HG03378 (cell line): ENCODE results near the gene GLRX2.
"Not testable (repeated sequence)": the region's sequence is repeated elsewhere in the genome, so short reads cannot be mapped to it uniquely, and the experiment has no call there.

Experiments
- ATAC-seq: cut with Tn5 transposase; IDR thresholded peaks from one replicate; pipeline ENCODE4 v1.9.1; 2021; ENCODE audit warnings: mild to moderate bottlenecking, moderate library complexity; ENCODE audit not compliant: unreplicated experiment

Gene GLRX2, protein sequence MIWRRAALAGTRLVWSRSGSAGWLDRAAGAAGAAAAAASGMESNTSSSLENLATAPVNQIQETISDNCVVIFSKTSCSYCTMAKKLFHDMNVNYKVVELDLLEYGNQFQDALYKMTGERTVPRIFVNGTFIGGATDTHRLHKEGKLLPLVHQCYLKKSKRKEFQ

DNA sequence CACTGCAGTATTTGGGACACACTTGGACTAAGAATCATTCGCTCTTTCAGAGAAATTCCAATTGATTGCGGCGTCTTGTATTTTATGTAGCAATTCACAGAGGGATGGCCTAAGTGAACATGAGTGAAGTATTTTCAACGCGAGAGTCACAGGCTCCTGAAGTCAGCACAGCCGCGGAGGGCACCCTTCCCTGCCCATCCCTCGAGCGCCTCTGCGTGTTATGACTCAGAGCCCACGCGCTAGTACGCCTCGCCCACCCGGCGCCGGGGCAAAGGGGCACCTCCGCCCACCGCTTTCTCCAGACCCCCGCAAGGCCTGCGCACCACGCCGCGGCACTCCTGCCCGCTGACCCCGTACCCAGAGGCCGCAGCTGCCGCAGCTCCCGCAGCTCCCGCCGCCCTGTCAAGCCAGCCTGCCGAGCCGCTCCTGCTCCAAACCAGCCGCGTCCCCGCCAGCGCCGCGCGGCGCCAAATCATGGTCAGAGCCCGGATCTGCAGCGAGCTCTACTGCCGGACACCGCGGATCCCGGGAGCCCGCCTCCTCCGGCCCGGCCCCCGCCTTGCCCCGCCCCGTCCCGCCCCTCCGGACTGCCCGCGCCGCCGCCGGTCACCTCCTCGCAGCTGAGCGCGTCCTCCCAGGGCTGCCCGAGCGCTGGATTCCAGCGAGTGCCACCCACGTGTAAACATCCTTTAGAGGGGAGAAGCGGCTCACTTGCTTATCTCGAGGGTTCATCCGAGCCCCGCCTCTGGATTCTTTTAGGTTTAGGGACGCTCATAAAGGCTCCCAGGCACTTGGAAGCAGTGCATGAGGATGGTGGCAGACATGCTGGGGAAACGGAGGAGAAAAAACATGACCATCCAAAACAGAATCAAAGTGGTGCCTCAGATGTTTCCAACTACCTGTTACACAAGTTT, at the start of gene GLRX2:
Gene GLRX2, minus strand, starts transcription at position 508 of the 914 bp plus-strand sequence. Its CDS starts 32 bp downstream, at position 476.
- peak; percentile 80 for ATAC-seq

DNA sequence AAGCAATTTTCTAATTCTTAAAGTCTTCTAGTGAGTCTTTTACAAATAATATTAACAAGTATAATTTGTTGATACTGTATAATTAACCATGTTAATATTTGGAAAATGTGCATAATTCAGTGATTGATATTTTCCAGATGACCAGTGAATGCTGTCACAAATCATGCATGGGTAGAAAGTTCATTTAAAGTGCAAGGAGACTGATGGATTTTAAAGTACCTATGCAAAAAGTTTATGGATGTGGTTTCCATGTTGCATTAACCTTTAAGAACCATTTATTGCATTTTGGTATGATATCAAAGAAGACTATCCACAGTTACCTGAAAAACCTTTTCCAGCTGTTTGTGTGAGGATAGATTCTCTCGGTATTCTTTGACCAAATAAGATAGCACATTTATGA, 39.8 kb upstream of the GLRX2 start:
- no peak for ATAC-seq

DNA sequence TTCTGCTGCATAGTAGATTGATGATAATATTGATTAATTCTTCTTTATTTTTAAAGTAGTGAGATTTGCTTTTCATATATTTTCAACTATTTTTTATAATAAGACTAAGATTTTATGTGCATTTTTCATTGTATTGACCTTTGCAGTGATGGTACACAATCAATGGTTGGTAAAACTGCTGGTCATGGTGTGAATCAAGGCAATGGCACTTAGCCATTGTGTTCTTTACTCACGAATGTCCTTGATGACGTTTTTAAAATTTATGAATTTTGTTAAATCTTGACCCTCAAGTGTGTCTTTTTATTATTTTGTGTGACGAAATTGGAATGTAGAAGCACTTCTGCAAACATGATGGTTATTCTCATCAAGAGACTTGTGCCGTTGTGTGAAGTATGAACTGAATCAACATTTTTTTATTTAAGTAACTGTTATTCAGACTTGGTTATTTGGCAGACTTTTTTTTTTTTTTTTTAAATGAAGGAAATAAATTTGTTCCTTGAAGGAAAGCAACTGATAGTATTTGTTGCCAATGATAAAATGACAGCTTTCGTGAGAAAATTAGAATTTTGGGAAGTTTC, 39.2 kb upstream of the GLRX2 start:
- ATAC-seq: no peak

DNA sequence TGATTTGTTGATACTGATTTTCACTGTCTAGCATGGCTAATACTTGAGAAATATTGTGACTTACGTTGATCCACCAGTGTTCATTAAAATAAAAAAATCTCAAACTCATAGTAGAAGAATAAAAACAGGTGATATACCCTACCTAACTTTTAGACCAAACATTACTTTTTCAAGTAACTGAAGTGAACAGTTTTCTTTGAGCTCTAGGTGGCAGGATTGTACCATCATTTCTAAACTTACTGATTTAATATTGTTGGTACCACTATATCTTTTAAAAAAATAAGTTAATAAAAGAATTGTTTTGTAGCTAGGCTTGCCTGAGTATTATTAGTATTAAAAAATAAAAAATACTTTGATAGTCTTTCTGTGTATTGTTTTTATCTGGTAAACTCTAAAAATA, 38.1 kb upstream of the GLRX2 start:
- no peak for ATAC-seq

DNA sequence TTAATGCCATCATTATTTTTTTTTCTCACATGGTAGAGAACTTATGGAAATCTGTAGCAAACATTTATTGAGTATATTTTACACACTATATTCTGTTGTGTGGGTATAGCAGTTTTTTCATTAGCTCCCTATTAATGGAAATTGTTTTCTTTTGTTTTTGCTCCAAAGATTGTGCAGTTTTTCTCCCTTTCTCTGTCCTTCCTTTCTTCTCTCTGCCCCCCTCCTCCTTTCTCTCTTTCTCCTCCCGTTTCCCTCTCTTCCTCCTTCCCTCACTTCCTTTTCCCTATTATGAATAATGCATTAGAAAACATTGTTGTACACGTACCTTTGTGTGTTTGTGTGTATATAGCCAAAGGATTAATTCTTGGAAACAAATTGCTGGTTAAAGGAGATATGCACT, 37.2 kb upstream of the GLRX2 start:
- ATAC-seq: no peak

DNA sequence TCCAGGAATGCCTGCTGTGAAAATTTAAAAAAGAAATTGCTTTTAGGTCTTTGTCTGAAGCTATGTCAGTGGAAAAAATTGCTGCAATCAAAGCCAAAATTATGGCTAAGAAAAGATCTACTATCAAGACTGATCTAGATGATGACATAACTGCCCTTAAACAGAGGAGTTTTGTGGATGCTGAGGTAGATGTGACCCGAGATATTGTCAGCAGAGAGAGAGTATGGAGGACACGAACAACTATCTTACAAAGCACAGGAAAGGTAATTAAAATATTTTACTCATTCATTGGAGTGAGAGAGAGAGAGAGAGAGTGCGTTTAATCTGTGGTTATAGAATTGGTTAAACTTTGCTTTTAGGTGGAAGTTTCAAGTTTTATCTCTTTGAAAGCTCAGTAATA, 36.6 kb upstream of the GLRX2 start:
- ATAC-seq: no peak

DNA sequence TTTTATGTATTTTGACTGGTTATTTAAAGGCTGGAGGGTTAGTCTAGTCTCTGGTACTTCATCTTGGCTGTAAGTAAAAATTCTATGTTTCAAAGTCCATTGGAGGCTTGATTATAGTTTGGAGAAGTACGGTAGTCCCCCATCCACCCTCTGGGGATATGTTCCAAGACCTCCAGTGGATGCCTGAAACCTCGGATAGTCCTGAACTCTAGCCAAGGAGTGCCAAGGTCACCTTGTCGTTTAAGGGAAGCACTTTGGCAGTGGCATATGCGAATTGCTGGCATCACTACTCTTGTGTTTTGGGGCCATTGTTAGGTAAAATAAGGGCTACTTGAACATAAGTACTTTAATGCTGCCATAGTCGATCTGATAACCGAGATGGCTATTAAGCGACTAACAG, 35.0 kb upstream of the GLRX2 start:
- ATAC-seq: no peak

DNA sequence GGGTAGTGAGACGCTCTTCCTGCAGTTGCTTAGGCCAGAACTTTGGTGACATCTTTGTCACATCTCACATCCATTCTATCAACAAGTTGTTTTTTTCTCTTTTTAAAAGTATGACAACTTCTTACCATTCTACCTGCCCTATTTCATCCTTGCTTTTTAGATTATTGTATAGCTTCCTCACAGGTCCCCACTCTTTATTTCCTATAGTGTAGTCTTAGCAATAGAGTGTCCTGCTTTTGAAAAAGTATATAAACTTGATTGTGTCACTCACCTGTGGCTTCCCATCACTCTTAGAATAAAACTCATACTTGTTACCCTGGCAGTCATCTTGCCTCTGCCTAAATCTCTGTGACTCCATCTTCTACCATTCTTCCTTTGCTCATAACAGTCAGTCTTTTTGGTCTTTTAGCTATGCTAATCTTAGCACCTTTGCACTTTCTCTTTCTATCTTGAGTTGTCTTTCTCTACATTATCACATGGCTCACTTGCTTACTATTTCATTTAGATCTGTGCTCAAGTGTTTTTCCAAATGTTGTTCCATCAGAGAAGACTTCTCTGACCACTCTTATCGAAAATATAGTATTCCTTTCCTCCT, 26.1 kb upstream of the GLRX2 start:
- ATAC-seq: peak; percentile 52

DNA sequence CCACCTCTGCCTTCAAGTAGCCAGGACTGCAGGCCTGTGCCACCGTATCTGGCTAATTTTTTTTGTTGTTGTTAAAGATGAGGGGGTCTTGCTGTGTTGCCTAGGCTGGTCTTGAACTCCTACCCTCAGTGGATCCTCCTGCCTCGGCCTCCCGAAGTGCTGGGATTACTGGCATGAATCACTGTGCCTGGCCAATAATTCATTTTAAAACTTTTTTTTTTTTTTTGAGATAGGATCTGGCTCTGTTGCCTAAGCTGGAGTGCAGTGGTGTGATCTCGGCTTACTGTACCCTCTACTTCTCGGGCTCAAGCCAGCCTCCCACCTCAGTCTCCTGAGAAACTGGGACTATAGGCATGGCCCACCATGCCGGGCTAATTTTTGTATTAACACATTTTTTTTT, 20.2 kb upstream of the GLRX2 start:
- no peak for ATAC-seq

DNA sequence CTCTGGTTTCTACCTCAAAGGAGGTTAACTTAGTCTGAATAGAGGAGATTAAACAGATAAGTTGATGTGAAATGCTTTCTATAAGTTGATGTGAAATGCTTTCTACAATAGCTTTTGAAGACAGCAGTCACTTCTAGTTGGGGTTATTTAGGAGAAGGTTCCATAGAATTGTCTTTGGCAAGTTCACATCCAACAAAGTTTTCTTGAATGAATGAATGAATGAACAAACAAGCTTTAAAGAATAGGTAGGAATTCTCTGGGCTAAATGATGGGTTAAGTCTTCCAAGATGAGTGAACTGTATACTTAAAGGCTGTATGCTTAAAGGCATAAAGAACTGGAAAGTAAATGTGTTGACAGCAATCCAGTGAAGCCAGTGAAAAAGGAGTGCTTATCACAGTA, 18.5 kb upstream of the GLRX2 start:
- ATAC-seq: no peak

DNA sequence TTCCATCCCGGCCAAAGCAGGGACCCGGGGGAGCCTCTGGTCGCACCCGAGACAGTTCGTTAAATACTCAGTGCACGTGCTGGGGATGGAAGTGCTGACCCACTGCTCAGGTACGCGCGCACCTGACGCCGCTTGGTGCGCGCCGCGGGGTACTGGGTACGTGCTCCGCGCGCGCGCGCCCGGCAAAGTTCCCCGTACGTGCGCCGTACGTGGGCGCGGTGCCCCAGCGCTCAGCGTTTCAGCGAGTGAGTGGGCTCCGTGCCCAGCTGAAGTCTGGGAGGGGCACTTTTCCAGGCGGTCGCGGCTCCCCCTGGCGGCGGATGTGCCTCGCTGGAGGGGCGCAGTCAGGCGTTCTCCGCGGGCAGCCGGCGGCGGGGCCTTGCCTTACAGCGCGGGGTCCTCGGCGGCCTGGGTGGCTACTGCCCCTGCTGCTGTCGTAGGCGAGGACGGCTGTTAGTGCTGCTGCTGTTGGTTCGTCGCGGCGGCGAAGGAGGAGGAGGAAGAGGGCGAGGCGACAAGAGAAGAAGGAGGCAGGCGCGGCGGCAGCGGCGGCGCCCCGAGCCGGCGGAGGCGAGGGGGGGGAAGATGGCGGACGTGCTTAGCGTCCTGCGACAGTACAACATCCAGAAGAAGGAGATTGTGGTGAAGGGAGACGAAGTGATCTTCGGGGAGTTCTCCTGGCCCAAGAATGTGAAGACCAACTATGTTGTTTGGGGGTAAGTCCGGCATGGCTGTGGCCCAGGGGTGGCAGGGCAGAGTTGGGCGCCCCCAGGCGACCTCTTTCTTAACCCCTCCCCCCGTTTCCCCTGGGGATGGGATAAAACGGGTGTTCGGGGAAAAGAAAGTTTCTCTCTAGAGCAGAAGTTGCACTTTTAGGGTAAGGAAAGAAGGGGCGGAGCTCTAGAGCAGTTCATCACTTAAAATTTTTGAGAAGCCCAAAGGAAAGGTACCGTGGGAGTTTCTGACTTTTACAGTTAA, 16.7 kb upstream of the GLRX2 start, which contains the start of gene CDC73:
Gene CDC73, plus strand, starts transcription at position 416 of the 978 bp plus-strand sequence. Its CDS starts 170 bp downstream, at position 586.
- peak; percentile 92 for ATAC-seq

DNA sequence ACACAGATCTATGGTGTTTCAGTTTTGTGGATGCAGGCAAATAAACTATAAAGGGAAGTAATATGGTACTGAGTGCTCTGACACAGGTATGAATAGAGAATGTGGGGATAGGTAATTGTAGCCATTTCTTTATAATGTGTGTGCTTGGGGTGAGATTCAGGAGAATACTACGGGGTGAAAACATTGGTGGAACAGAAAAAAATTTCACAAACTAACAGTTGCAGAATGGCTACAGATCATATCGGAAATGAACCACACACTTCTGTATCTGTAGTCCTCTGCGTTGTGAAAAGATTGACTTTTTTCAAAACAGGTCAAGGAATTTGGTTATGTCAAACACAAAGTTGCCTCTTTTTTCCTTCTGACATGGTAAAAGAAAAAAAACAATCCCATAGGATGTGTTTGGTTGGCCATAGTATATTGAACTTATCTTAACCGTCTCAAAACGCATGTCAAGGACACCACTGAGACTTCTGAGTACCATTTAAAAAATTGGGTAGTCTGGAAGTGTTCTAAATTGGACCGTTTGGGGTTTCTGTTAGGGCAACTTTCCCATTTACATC, 15.5 kb upstream of the GLRX2 start:
- ATAC-seq: no peak

DNA sequence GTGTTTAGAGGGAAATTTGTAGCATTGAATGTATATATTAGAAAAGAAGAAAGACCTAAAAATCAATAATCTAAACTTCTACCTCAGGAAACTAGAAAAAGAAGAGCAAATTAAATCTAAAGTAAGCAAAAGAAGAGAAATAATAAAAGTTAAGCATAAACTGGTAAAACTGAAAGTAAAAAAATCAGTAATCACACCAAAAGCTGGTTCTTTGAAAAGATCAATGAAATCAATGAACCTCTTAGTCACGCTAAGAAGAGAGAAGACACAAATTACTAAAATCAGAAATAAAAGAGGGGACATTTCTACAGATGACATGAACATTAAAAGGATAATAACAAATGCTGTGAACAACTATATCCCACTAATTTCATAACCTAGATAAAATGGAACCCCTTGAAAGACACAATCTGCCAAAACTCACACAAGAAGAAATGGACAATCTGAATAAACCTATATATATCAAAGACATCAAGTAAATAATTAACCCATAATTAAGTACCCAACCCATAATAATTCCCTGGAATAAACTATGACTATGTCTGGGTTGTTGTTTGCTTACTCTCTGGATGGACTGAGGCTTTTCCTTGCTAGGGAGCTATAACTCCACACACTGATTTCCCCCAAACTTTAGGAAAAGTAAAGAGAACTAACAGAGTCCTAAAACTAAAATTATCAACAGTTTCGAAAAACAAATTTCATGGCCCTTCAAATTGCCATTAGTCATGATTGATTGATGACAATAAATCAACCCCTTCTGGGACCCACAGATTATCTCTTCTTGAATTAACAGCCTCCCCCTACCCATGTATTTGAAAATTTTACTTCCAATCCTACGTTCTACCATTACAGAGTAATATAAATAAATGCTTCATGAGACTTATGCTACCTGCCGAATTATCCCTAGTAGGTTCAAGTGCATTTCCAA, 13.9 kb upstream of the GLRX2 start:
- ATAC-seq: no peak

DNA sequence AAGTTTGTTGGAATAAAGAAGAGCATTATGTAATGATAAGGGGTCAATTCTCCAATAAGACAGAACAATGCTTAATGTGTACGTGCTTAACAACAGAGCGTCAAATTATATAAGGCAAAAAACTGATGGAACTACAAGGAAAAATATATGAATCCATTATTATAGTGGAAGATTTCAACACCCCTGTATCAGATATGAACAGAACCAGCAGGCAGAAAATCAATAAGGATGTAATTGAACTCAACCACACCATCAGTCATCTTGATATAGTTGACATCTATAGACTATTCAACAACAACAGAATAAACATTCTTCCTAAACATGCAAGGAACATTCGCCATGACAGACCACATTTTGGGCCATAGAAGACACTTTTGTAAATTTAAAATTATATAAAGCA, 13.0 kb upstream of the GLRX2 start:
- ATAC-seq: no peak

DNA sequence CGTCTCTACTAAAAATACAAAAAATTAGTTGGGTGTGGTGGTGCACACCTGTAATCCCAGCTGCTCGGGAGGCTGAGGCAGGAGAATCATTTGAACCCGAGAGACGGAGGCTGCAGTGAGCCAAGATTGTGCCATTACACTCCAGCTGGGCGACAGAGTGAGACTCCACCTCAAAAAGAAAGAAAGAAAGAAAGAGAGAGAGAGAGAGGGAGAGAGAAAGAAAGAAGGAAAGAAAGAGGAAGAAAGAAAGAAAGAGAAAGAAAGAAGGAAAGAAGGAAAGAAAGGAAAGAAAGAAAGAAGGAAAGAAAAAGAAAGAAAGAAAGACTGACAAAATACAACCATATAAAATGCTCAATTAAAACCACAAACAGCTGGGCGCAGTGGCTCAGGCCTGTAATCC, 12.0 kb upstream of the GLRX2 start:
- ATAC-seq: not testable (repeated sequence)

DNA sequence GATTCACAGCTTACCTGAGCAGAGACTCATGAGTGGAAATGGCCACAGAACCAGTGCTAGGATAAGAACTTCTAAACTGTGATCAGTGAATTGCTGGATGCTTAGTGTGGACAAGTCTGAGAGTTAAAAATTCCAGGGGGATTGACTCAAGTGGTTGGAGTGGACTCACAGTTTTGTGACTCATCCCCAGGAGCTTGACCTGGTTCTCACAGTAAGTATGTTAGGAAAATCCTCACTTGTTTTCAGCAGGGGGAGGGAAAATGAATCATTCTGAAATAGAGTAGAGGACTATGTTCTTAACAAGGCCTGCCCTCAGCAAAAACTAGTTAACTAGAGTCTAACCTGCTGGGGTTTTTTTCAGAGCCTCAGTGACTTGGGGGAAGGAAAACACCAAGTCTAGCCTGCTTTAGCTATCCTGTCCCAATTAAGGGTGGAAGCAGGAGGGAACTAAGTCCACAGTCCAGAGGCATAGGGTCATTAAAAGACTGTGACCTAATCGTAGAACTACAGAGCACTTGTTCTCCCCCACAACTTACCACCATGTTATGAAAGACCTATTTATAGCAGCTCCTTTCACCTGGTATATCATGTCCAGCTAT, 10.5 kb upstream of the GLRX2 start:
- ATAC-seq: no peak

DNA sequence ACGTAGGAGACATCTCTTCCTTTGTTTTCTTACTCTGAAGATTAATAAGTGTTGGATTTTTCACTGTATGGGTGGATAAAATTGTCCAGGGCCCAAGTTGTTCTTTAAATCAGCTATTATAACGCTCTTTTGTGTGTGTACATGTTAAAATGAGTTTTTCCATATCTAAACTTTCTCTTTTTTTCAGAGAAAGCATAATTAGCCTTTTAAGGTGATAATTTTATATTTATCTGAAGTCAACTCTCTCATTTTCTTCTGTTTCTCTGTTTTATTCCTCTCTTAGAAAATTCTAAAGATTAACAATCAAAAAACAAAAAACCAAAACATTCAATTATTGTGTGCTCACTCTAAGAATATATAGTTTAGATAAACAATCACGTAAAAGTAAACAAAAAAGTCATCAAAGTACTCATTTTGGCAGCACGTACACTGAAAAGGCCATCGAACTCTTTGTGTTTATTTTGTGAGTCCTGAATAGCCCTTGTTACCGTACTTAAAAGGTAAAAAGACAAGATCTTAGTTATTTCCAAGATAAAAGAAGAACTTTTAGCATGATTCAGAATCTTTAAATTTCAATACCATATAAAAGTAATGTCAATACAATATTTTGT, 9.4 kb upstream of the GLRX2 start:
- ATAC-seq: no peak

DNA sequence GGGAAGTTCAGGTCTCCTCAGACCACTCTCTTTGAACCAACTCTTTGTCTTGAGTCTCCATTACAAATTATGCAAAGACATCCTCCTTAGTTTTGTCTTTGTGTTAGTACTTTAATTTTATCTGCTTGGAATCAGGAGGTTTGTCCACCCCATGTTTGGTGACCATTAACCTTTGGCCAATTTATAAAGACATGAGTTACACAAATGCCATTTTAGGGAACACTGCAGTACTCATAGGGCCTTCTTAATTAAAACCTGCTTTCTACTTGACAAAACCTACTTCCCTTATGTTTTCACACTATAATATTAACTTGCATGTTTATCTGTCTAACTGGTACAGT, 8.7 kb upstream of the GLRX2 start:
- ATAC-seq: no peak
